Tibial artery (tissue), 4 donors: ENCODE results near the gene AMIGO2.
A peak's percentile ranks its signal among the peaks of the same experiment; 100 is the strongest.

ENCODE experiments used
- DNase-seq, 2 donors: peaks; one replicate each; pipeline ENCODE4 v3.0.0-alpha.2; 2019
- H3K27ac ChIP-seq, 2 donors: fragments of 200-600 bp; sonication (generic) in 1 of 2; 1 replicate in 1 of 2; 2 replicates in 1 of 2; pipeline ENCODE4 v1.5.1; 2018 to 2019; ENCODE audit warnings: mild to moderate bottlenecking in 1 of 2
- H3K27me3 ChIP-seq, 2 donors: fragments of 200-600 bp; sonication (generic) in 1 of 2; one replicate each; pipeline versions ENCODE4 v1.5.1 to v1.6.0; 2016 to 2019
- H3K36me3 ChIP-seq, 3 donors: fragments of 200-600 bp; sonication (generic) in 2 of 3; one replicate each; pipeline ENCODE4 v1.5.1; 2016 to 2019; ENCODE audit warnings: mild to moderate bottlenecking in 2 of 3
- H3K4me1 ChIP-seq, 4 donors: fragments of 200-600 bp; sonication (generic) in 2 of 4; 1 replicate in 3 of 4; 2 replicates in 1 of 4; pipeline ENCODE4 v1.5.1; 2016 to 2019
- H3K4me3 ChIP-seq, 2 donors: fragments of 200-600 bp; sonication (generic) in 1 of 2; 1 replicate in 1 of 2; 2 replicates in 1 of 2; pipeline ENCODE4 v1.5.1; 2018 to 2019; ENCODE audit warnings: mild to moderate bottlenecking in 2 of 2
- H3K9me3 ChIP-seq, 3 donors: fragments of 200-600 bp; sonication (generic) in 1 of 3; one replicate each; pipeline ENCODE4 v1.5.1; 2016 to 2019
- CTCF ChIP-seq, 2 experiments: fragments of 200-600 bp in 1 of 2; fragments of 450-650 bp in 1 of 2; IDR thresholded peaks; one replicate each; pipeline ENCODE4 v1.5.1; 2017 to 2019; ENCODE audit warnings: antibody characterized with exemption in 2 of 2, mild to moderate bottlenecking in 1 of 2, moderate library complexity in 1 of 2
- intact Hi-C: fragments of 100-400 bp; cut with DNase I; formaldehyde crosslinking; loops from one replicate; pipeline ENCODE4 v1.15.0; 2023; ENCODE audit warnings: low total_unique reads

Gene AMIGO2

GRCh38 chr12:47070310-47070709 lies 9.4 kb downstream of the AMIGO2 start:
- no peaks in the 10 kb centered on the region for H3K27me3 ChIP-seq
- H3K4me1 ChIP-seq: peaks cover 0 to 58% (median 26%) of the 10 kb centered on the region in 4 donors
- H3K4me3 ChIP-seq: no peak overlapping the region
- H3K36me3 ChIP-seq: no peaks in the 10 kb centered on the region
- no peaks in the 10 kb centered on the region for H3K9me3 ChIP-seq
- DNase-seq: no peak
- peak overlapping the region in 1 of 2 donors; percentile 78 for H3K27ac ChIP-seq
- TF ChIP-seq CTCF (IDR thresholded peaks at IDR 0.05): no peak
- intact Hi-C loops: no loop called here

- peaks cover 0 to 53% (median 26%) of the 10 kb centered on the region in 4 donors for H3K4me1 ChIP-seq
- H3K27me3 ChIP-seq: no peaks in the 10 kb centered on the region
- no peaks in the 10 kb centered on the region for H3K36me3 ChIP-seq
- TF ChIP-seq CTCF (IDR thresholded peaks at IDR 0.05): no peak
- DNase-seq: no peak
- H3K27ac ChIP-seq: peak overlapping the region; percentile 68 to 78
- no peak overlapping the region for H3K4me3 ChIP-seq
- intact Hi-C loops: no loop called here
- no peaks in the 10 kb centered on the region for H3K9me3 ChIP-seq
Observed at GRCh38 chr12:47068539-47068938, 11.2 kb downstream of the AMIGO2 start.

- no peaks in the 10 kb centered on the region for H3K9me3 ChIP-seq
- no peak for DNase-seq
- intact Hi-C loops: no loop called here
- no peak overlapping the region for H3K4me3 ChIP-seq
- peak overlapping the region; percentile 68 to 78 for H3K27ac ChIP-seq
- H3K27me3 ChIP-seq: no peaks in the 10 kb centered on the region
- H3K4me1 ChIP-seq: peaks cover 0 to 53% (median 26%) of the 10 kb centered on the region in 4 donors
- H3K36me3 ChIP-seq: no peaks in the 10 kb centered on the region
- no peak for TF ChIP-seq CTCF (IDR thresholded peaks at IDR 0.05)
Observed at GRCh38 chr12:47067771-47068431, 11.9 kb downstream of the AMIGO2 start.

- no peak for TF ChIP-seq CTCF (IDR thresholded peaks at IDR 0.05)
- intact Hi-C loops: no loop called here
Observed at GRCh38 chr12:47067176-47067575, 12.6 kb downstream of the AMIGO2 start.

GRCh38 chr12:47066278-47067025 lies 13.3 kb downstream of the AMIGO2 start:
- intact Hi-C loops: no loop called here
- DNase-seq: peak in 1 of 2 donors; percentile 22
- Histone ChIP-seq H3K4me3 (no peak overlapping the region), H3K4me1 (peaks cover 0 to 53% (median 26%) of the 10 kb centered on the region in 4 donors), H3K27ac (peak overlapping the region; percentile 68 to 78), H3K9me3 (no peaks in the 10 kb centered on the region), H3K27me3 (no peaks in the 10 kb centered on the region), H3K36me3 (no peaks in the 10 kb centered on the region)
- TF ChIP-seq CTCF (IDR thresholded peaks at IDR 0.05): peak in 1 of 2 experiments; percentile 9

More at GRCh38 chr12:47067176-47067575, 12.6 kb downstream of the AMIGO2 start:
- Histone ChIP-seq H3K36me3 (no peaks in the 10 kb centered on the region), H3K4me3 (no peak overlapping the region), H3K4me1 (peaks cover 0 to 53% (median 26%) of the 10 kb centered on the region in 4 donors), H3K9me3 (no peaks in the 10 kb centered on the region), H3K27ac (peak overlapping the region; percentile 68 to 78), H3K27me3 (no peaks in the 10 kb centered on the region)
- DNase-seq: no peak
